K562 (cell line): ENCODE data around the gene NFKBIB. TPM values are rescaled to one million over a fixed set of nuclear protein-coding genes. Genes with fewer than 3 reads are reported as not detected.

Source experiments
- CBFA2T2 ChIP-seq: fragments of 450-650 bp; conservative IDR thresholded peaks from 2 replicates; pipeline ENCODE4 v1.6.1; 2017; ENCODE audit warnings: mild to moderate bottlenecking
- GABPA ChIP-seq: fragments of 200-800 bp; sonication (Bioruptor generic); conservative IDR thresholded peaks from 2 replicates; pipeline ENCODE4 v1.6.1; 2016; ENCODE audit warnings: low read depth, missing genetic modification characterization, missing compliant biosample characterization
- HIVEP1 ChIP-seq: fragments of 250-450 bp; sonication (Bioruptor Pico); IDR thresholded peaks from 2 replicates; pipeline ENCODE4 v1.4.0; 2020; ENCODE audit warnings: mild to moderate bottlenecking
- KLF13 ChIP-seq: fragments of 450-650 bp; IDR thresholded peaks from 2 replicates; pipeline ENCODE4 v1.6.1; 2016; ENCODE audit warnings: missing genetic modification characterization, low read depth, mild to moderate bottlenecking, missing compliant biosample characterization, moderate library complexity, borderline replicate concordance
- POLR2A ChIP-seq: fragments of 450-650 bp; conservative IDR thresholded peaks from 2 replicates; pipeline ENCODE4 v1.6.1; 2016
- RNF2 ChIP-seq: sonication (generic); IDR thresholded peaks from 2 replicates; pipeline ENCODE4 v1.6.1; 2016
- SIX5 ChIP-seq, 2 experiments: IDR thresholded peaks; 2 replicates each; pipeline ENCODE4 v1.6.1; 2011; ENCODE audit warnings: low read length in 2 of 2, borderline replicate concordance in 1 of 2, low read depth in 1 of 2, mild to moderate bottlenecking in 1 of 2, moderate library complexity in 1 of 2; ENCODE audit not compliant: insufficient read depth in 1 of 2
- TEAD2 ChIP-seq: fragments of 450-650 bp; IDR thresholded peaks from 2 replicates; pipeline ENCODE4 v1.6.1; 2016; ENCODE audit warnings: missing genetic modification characterization, control low read depth, missing compliant biosample characterization
- ZBTB33 ChIP-seq: sonication (generic); formaldehyde crosslinking; IDR thresholded peaks from 2 replicates; pipeline ENCODE4 v1.8.1; 2023; ENCODE audit warnings: mild to moderate bottlenecking, missing genetic modification reagents
- polyA plus RNA-seq, 8 experiments: library from polyadenylated mRNA; depleted of rRNA in 4 of 8; stranded (reverse) in 5 of 8; unstranded in 3 of 8; fragments of >200 nt; fragmentation: Nextera tagmentation in 2 of 8; fragmentation: Illumina TruSeq in 1 of 8; extraction: Ambion mirVana in 2 of 8; extraction: Trizol in 1 of 8; gene quantifications; 2 replicates each; pipeline versions ENCODE4 v1.2.1 to v1.2.3, GENCODE V29; 2011 to 2014; ENCODE audit warnings: inconsistent platforms in 1 of 8, missing spikeins in 1 of 8
- total RNA-seq, 7 experiments: library from RNA; depleted of rRNA in 6 of 7; stranded (reverse); fragments of >200 nt in 6 of 7; fragmentation: Illumina TruSeq in 2 of 7; extraction: Trizol in 2 of 7; gene quantifications; 2 replicates each; pipeline versions ENCODE4 v1.2.1 to v1.2.3, GENCODE V29; 2011 to 2021; ENCODE audit warnings: low replicate concordance in 1 of 7
- TF ChIP-seq, protein P1 (sequence below): fragments of 450-650 bp; IDR thresholded peaks from 2 replicates; pipeline ENCODE4 v1.6.1; 2016; ENCODE audit warnings: mild to moderate bottlenecking, moderate library complexity
- TF ChIP-seq, protein P2 (sequence below), 3 experiments: IDR thresholded peaks in 2 of 3; conservative IDR thresholded peaks in 1 of 3; 2 replicates each; pipeline ENCODE4 v1.5.1; 2011 to 2012; ENCODE audit warnings: low read length in 3 of 3, mild to moderate bottlenecking in 3 of 3, control low read depth in 2 of 3, improper control_type of control experiment in 1 of 3, inconsistent platforms in 1 of 3, low read depth in 1 of 3, mixed read lengths in 1 of 3, moderate library complexity in 1 of 3; ENCODE audit not compliant: insufficient read depth in 2 of 3

The NFKBIB gene
- total and polyA plus RNA-seq, 9 of the 15 experiments (the other 6 are each of a cell fraction or from before 2014, with no cell fraction given) = 1.5 to 44.9 (median 10.4) TPM

- TF ChIP-seq, protein P1, sequence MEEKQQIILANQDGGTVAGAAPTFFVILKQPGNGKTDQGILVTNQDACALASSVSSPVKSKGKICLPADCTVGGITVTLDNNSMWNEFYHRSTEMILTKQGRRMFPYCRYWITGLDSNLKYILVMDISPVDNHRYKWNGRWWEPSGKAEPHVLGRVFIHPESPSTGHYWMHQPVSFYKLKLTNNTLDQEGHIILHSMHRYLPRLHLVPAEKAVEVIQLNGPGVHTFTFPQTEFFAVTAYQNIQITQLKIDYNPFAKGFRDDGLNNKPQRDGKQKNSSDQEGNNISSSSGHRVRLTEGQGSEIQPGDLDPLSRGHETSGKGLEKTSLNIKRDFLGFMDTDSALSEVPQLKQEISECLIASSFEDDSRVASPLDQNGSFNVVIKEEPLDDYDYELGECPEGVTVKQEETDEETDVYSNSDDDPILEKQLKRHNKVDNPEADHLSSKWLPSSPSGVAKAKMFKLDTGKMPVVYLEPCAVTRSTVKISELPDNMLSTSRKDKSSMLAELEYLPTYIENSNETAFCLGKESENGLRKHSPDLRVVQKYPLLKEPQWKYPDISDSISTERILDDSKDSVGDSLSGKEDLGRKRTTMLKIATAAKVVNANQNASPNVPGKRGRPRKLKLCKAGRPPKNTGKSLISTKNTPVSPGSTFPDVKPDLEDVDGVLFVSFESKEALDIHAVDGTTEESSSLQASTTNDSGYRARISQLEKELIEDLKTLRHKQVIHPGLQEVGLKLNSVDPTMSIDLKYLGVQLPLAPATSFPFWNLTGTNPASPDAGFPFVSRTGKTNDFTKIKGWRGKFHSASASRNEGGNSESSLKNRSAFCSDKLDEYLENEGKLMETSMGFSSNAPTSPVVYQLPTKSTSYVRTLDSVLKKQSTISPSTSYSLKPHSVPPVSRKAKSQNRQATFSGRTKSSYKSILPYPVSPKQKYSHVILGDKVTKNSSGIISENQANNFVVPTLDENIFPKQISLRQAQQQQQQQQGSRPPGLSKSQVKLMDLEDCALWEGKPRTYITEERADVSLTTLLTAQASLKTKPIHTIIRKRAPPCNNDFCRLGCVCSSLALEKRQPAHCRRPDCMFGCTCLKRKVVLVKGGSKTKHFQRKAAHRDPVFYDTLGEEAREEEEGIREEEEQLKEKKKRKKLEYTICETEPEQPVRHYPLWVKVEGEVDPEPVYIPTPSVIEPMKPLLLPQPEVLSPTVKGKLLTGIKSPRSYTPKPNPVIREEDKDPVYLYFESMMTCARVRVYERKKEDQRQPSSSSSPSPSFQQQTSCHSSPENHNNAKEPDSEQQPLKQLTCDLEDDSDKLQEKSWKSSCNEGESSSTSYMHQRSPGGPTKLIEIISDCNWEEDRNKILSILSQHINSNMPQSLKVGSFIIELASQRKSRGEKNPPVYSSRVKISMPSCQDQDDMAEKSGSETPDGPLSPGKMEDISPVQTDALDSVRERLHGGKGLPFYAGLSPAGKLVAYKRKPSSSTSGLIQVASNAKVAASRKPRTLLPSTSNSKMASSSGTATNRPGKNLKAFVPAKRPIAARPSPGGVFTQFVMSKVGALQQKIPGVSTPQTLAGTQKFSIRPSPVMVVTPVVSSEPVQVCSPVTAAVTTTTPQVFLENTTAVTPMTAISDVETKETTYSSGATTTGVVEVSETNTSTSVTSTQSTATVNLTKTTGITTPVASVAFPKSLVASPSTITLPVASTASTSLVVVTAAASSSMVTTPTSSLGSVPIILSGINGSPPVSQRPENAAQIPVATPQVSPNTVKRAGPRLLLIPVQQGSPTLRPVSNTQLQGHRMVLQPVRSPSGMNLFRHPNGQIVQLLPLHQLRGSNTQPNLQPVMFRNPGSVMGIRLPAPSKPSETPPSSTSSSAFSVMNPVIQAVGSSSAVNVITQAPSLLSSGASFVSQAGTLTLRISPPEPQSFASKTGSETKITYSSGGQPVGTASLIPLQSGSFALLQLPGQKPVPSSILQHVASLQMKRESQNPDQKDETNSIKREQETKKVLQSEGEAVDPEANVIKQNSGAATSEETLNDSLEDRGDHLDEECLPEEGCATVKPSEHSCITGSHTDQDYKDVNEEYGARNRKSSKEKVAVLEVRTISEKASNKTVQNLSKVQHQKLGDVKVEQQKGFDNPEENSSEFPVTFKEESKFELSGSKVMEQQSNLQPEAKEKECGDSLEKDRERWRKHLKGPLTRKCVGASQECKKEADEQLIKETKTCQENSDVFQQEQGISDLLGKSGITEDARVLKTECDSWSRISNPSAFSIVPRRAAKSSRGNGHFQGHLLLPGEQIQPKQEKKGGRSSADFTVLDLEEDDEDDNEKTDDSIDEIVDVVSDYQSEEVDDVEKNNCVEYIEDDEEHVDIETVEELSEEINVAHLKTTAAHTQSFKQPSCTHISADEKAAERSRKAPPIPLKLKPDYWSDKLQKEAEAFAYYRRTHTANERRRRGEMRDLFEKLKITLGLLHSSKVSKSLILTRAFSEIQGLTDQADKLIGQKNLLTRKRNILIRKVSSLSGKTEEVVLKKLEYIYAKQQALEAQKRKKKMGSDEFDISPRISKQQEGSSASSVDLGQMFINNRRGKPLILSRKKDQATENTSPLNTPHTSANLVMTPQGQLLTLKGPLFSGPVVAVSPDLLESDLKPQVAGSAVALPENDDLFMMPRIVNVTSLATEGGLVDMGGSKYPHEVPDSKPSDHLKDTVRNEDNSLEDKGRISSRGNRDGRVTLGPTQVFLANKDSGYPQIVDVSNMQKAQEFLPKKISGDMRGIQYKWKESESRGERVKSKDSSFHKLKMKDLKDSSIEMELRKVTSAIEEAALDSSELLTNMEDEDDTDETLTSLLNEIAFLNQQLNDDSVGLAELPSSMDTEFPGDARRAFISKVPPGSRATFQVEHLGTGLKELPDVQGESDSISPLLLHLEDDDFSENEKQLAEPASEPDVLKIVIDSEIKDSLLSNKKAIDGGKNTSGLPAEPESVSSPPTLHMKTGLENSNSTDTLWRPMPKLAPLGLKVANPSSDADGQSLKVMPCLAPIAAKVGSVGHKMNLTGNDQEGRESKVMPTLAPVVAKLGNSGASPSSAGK = 0 out of 2 replicates have a peak, but pooled peaks have one; percentile 39
- TF ChIP-seq ZBTB33 (CRISPR knock-in tag) (peak; percentile 39; the same call in 1 of the 2 replicates), TEAD2 (tag) (peak; percentile 4; the same call in 1 of the 2 replicates), HIVEP1 (CRISPR knock-in tag) (peak; percentile 64; the same call in 1 of the 2 replicates), GABPA (tag) (peak; percentile 92), SIX5 (IDR thresholded peaks at IDR 0.05; ENCODE audit: borderline replicate concordance in 1 of 2, insufficient read depth in 1 of 2, low read depth in 1 of 2, low read length in 2 of 2) (peak; percentile 95 to 98), KLF13 (tag) (peak; percentile 87), POLR2A (peak; percentile 66), RNF2 (peak; percentile 19; the same call in 1 of the 2 replicates), CBFA2T2 (peak; percentile 31; the same call in 1 of the 2 replicates)
- TF ChIP-seq, protein P2, sequence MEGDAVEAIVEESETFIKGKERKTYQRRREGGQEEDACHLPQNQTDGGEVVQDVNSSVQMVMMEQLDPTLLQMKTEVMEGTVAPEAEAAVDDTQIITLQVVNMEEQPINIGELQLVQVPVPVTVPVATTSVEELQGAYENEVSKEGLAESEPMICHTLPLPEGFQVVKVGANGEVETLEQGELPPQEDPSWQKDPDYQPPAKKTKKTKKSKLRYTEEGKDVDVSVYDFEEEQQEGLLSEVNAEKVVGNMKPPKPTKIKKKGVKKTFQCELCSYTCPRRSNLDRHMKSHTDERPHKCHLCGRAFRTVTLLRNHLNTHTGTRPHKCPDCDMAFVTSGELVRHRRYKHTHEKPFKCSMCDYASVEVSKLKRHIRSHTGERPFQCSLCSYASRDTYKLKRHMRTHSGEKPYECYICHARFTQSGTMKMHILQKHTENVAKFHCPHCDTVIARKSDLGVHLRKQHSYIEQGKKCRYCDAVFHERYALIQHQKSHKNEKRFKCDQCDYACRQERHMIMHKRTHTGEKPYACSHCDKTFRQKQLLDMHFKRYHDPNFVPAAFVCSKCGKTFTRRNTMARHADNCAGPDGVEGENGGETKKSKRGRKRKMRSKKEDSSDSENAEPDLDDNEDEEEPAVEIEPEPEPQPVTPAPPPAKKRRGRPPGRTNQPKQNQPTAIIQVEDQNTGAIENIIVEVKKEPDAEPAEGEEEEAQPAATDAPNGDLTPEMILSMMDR (IDR thresholded peaks at IDR 0.05 in 2 of 3, conservative IDR thresholded peaks at IDR 0.05 in 1 of 3; ENCODE audit: insufficient read depth in 2 of 3, low read depth in 1 of 3, low read length in 3 of 3) = peak in 1 of 3 experiments; percentile 27; a peak in 2 of 6 replicates
Measured at GRCh38 chr19:38899447-38900201, at the start of gene NFKBIB, which contains the start of gene SIRT2 (continued).
